Measurements from ENCODE around the gene GLRX.
A peak's percentile ranks its signal among the peaks of the same experiment; 100 is the strongest.
"Not testable (repeated sequence)": the region's sequence is repeated elsewhere in the genome, so short reads cannot be mapped to it uniquely, and the experiment has no call there.

Gene GLRX, protein sequence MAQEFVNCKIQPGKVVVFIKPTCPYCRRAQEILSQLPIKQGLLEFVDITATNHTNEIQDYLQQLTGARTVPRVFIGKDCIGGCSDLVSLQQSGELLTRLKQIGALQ

DNA sequence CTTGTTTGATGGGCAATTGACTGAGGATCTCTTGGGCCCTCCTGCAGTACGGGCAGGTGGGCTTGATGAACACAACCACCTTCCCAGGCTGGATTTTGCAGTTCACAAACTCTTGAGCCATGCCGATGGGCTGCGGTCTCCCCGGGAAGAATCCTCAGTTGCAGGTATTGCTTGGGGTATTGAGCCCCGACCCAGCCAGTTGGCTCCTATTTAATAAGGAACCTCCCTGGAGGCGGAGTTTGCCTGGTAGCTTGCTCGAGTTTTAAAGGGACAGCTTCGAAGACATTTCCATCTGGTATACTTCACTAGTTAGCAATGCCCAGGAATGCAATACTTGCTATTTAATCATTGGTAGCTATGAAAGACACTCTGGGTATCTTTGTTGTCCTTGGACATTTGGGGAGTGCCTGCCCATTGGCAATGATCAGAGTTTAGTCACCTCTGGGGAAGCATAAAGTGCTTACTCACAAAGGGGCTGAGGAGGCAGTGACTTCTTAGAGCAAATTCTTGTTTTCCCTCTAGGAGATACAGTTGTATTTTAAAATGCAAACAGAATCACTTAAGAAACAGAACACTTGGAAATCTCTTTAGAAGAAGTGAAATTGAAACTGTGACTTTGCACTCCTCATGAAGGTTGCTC is at the start of gene GLRX:
Gene GLRX (minus strand): TSS at position 185 of the 640 bp plus-strand sequence. CDS start 64 bp downstream, at position 121.
- no peaks in the 10 kb centered on the region for H3K27me3 Mint-ChIP-seq
- H3K4me3 Mint-ChIP-seq = peak within 1 kb of the TSS; percentile 95
- peak within 1 kb of the TSS; percentile 90 for H3K27ac Mint-ChIP-seq (ENCODE audit: low read depth)
- peaks cover 24% of the 10 kb centered on the region for H3K36me3 Mint-ChIP-seq (ENCODE audit: insufficient read depth)
- ATAC-seq (replicated peaks; ENCODE audit: extremely low read depth, poor library complexity, severe bottlenecking) (peak; percentile 43), DNase-seq (ENCODE audit: low spot score in 2 of 2) (no peak)
- peaks cover 65% of the 10 kb centered on the region for H3K4me1 Mint-ChIP-seq
- H3K9me3 Mint-ChIP-seq = no peaks in the 10 kb centered on the region

DNA sequence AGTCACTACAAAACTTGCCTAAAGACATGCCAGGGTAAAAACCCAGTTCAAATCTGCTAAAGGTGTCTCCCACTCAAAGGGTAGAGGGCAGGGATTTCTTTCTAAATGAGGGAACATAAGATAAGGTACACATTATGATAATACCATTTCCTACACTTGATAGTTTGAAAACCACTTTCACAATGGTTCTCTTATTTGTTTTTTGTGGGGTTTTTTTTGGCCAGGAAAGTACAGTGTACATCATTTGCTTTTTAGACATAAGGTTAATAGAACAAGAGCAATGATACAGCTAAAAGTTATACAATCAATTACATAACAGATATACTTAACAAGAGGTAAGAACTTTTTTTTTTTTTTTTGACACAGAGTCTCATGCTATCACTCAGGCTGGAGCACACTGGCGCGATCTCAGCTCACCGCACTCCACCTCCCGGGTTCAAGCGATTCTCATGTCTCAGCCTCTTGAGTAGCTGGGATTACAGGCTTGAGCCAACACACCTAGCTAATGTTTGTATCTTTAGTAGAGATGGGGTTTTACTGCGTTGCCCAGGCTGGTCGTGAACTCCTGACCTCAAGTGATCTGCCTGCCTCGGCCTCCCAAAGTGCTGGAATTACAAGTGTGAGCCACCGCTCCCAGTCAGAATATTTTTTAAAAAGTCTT is 48.8 kb upstream of the GLRX start:
- no peaks in the 10 kb centered on the region for H3K9me3 Mint-ChIP-seq
- DNase-seq (ENCODE audit: low spot score in 2 of 2) (no peak), ATAC-seq (replicated peaks; ENCODE audit: extremely low read depth, poor library complexity, severe bottlenecking) (no peak)
- H3K27ac Mint-ChIP-seq (ENCODE audit: low read depth) = no peak overlapping the region
- no peaks in the 10 kb centered on the region for H3K27me3 Mint-ChIP-seq
- H3K36me3 Mint-ChIP-seq (ENCODE audit: insufficient read depth) = peaks cover 4% of the 10 kb centered on the region
- H3K4me1 Mint-ChIP-seq = peaks cover 26% of the 10 kb centered on the region
- no peak overlapping the region for H3K4me3 Mint-ChIP-seq

DNA sequence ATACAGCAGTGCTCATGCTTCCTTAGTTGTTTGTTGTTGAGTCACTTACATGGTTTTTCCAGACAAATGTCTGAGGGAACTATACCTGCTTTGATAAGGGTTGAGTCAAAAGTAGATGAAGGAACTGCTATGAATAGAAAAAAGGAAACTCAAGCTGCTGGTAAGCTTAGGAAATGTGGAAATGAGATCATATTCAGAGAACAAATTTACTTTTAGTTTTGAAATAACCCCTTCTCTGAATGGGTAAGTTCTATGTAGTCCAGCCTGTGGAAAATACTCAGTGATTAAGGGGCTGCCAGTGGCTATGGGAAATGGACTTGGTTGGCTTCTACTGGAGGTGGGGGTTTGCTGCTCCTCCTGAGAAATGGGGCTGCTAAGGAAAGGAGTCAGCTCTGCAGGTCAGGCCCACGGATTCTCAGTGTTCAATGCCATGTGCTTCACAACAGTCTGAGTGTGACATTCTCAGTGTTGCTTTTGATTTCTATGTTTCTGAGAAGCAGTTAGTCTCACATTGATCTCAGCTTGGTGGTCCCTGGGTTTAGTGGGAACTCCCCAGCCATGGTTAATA is 47.7 kb upstream of the GLRX start:
- Mint-ChIP-seq H3K27ac (ENCODE audit: low read depth) (no peak overlapping the region), H3K4me1 (peaks cover 26% of the 10 kb centered on the region), H3K4me3 (peak overlapping the region; percentile 65), H3K9me3 (no peaks in the 10 kb centered on the region), H3K36me3 (ENCODE audit: insufficient read depth) (peaks cover 4% of the 10 kb centered on the region), H3K27me3 (no peaks in the 10 kb centered on the region)
- DNase-seq (ENCODE audit: low spot score in 2 of 2) (no peak), ATAC-seq (replicated peaks; ENCODE audit: extremely low read depth, poor library complexity, severe bottlenecking) (no peak)

DNA sequence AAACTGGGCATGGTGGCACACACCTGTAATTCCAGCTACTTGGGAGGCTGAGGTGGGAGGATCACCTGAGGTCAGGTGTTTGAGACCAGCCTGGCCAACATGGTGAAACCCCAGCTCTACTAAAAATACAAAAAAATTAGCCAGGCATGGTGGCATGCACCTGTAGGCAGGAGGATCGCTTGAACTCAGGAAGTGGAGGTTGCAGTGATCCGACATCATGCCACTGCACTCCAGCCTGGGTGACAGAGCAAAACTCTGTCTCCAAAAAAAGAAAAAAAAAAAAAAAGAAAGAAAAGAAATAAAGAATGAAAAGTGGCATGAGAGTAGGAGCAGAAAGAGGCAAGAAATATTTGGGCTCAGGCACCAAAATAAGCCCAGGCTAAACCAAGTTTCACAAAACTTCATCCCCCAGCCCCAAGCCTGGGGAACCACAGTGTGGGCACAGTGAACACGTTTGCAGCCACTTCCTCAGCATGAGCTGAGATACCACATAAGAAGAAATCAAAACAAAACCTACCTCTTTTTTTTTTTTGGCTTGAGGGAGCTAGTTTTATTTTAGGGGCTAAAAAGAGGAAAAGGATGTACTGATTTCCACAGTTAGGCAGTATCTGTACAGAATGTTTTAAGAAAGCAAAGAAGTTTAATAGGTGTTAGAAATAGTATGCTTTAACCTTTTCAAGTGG is 46.8 kb upstream of the GLRX start:
- peaks cover 26% of the 10 kb centered on the region for H3K4me1 Mint-ChIP-seq
- not testable (repeated sequence) for H3K36me3 Mint-ChIP-seq (ENCODE audit: insufficient read depth); H3K9me3 Mint-ChIP-seq; H3K27me3 Mint-ChIP-seq
- peak overlapping the region; percentile 65 for H3K4me3 Mint-ChIP-seq
- peak overlapping the region; percentile 76 for H3K27ac Mint-ChIP-seq (ENCODE audit: low read depth)
- DNase-seq (ENCODE audit: low spot score in 2 of 2) = peak; percentile 30 to 51
- peak; percentile 97 for ATAC-seq (replicated peaks; ENCODE audit: extremely low read depth, poor library complexity, severe bottlenecking)

DNA sequence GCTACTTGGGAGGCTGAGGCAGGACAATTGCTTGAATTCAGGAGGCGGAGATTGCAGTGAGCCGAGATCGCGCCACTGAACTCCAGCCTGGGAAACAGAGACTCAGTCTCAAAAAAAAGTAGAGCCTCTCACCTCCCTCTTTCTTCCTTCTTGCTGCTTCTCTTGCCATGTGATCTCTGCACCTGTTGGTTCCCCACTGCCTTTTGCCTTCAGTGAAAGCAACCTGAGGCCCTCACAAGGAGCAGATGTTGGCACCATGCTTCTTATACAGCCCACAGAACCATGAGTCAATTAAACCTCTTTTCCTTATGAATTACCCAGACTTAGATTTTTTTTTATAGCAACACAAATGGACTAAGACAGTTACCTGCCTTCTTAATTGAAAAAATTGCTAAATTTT is 45.6 kb upstream of the GLRX start:
- H3K36me3 Mint-ChIP-seq (ENCODE audit: insufficient read depth) = peaks cover 4% of the 10 kb centered on the region
- H3K4me3 Mint-ChIP-seq = no peak overlapping the region
- no peaks in the 10 kb centered on the region for H3K9me3 Mint-ChIP-seq
- no peak for DNase-seq (ENCODE audit: low spot score in 2 of 2)
- H3K27me3 Mint-ChIP-seq = no peaks in the 10 kb centered on the region
- H3K27ac Mint-ChIP-seq (ENCODE audit: low read depth) = no peak overlapping the region
- no peak for ATAC-seq (replicated peaks; ENCODE audit: extremely low read depth, poor library complexity, severe bottlenecking)
- H3K4me1 Mint-ChIP-seq = peaks cover 26% of the 10 kb centered on the region

DNA sequence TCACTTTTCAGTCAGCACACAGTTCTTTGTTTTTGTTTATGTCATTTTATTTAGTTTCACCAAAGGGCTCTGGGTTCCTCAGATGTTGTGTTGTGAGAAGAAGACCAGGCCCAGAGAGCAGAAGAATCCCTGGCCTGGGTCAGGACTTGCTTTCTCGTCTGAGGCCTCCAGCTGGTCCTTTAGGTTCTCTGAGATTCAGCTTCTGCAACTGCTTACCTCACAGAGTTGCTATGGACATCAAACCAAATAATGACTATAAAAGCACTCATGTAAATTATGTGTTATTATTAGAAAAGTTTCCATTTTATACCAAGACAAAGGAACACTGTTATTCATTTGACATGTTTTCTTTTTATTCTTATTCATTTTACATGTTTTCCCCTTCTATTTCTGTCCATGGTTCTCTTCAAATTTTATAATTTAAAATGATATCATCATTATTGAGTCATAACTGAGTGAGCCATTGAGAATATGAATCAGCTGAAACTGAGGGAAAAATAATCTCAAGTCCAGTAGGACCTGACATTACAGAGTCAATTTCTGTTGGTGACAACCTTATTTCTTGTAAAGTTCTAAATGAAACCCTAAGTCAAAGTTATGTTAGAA is 44.0 kb upstream of the GLRX start:
- no peak overlapping the region for H3K27ac Mint-ChIP-seq (ENCODE audit: low read depth)
- H3K4me3 Mint-ChIP-seq = no peak overlapping the region
- DNase-seq (ENCODE audit: low spot score in 2 of 2) (no peak), ATAC-seq (replicated peaks; ENCODE audit: extremely low read depth, poor library complexity, severe bottlenecking) (no peak)
- no peaks in the 10 kb centered on the region for H3K27me3 Mint-ChIP-seq
- H3K9me3 Mint-ChIP-seq = no peaks in the 10 kb centered on the region
- peaks cover 4% of the 10 kb centered on the region for H3K36me3 Mint-ChIP-seq (ENCODE audit: insufficient read depth)
- peaks cover 26% of the 10 kb centered on the region for H3K4me1 Mint-ChIP-seq

DNA sequence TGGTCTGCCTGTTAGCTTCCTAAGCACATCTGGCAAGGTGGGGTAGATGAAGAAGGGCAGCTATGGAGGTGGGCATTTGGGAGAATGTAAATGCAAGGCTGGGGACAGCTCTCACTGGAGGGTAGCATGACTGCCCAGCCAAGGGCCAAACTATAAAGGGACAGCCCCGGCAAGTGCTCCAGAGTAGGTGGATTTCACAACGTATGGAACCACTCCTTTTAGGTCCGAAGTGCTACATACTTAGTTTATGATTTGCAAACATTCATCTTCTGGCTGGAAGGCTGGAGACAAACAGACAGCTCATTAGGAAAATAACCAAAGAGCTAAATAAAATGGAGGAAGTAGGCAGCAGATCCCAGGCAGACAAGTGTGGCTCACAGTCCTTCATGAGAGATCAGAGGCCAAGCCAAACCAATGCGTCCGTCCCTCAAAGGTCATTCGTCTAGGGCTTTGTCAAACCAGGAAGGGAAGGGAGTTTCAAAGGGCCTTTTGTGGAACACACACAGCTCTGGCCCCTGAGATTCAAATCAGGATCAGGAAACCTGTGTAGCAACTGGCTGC is 42.5 kb upstream of the GLRX start:
- Mint-ChIP-seq H3K4me1 (peaks cover 13% of the 10 kb centered on the region), H3K36me3 (ENCODE audit: insufficient read depth) (peaks cover 4% of the 10 kb centered on the region), H3K4me3 (no peak overlapping the region), H3K27me3 (peaks cover 3% of the 10 kb centered on the region), H3K9me3 (no peaks in the 10 kb centered on the region), H3K27ac (ENCODE audit: low read depth) (no peak overlapping the region)
- no peak for DNase-seq (ENCODE audit: low spot score in 2 of 2)
- no peak for ATAC-seq (replicated peaks; ENCODE audit: extremely low read depth, poor library complexity, severe bottlenecking)

DNA sequence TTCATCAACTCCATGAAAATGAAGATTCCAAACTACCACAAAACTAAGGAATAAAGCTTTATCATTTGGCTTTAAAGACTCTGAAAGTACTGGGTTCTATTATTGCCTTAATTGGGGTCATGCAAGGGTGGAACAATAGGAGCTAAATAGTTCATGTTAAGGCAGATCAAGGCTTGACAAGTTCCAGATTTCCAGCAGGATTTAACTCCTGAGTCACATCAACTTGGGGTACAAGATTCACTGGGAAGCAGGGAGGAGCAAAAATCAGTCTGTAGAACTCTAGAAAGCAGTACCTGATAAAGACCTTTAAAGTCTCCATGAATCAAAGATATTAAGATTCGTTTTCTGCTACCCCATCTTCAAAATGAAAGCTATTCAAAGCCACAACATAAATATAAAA is 41.9 kb upstream of the GLRX start:
- H3K9me3 Mint-ChIP-seq = no peaks in the 10 kb centered on the region
- ATAC-seq (replicated peaks; ENCODE audit: extremely low read depth, poor library complexity, severe bottlenecking) (no peak), DNase-seq (ENCODE audit: low spot score in 2 of 2) (no peak)
- H3K4me3 Mint-ChIP-seq = no peak overlapping the region
- peaks cover 7% of the 10 kb centered on the region for H3K4me1 Mint-ChIP-seq
- H3K27me3 Mint-ChIP-seq = peaks cover 8% of the 10 kb centered on the region
- H3K27ac Mint-ChIP-seq (ENCODE audit: low read depth) = no peak overlapping the region
- peaks cover 3% of the 10 kb centered on the region for H3K36me3 Mint-ChIP-seq (ENCODE audit: insufficient read depth)

DNA sequence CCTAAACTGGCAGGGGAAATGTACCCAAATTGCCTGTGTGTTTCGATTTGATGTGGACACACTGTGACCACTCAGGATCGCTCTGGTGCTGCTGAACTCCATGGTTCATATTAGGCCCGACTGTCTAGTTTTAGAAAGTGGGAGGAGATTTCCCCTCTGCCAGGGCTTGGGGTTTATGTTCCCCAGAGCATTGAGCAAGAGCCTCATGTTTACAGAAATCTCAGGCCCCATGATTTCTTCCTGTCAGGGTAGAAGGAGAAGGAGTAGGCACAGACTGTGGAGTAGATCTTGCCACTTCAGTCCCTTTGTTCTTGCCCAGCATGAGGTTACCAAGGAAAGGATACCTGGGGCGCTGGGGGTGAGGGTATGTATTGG is 40.8 kb upstream of the GLRX start:
- H3K27ac Mint-ChIP-seq (ENCODE audit: low read depth) = no peak overlapping the region
- ATAC-seq (replicated peaks; ENCODE audit: extremely low read depth, poor library complexity, severe bottlenecking) = no peak
- no peaks in the 10 kb centered on the region for H3K9me3 Mint-ChIP-seq
- H3K4me3 Mint-ChIP-seq = no peak overlapping the region
- H3K4me1 Mint-ChIP-seq = no peaks in the 10 kb centered on the region
- peaks cover 13% of the 10 kb centered on the region for H3K27me3 Mint-ChIP-seq
- H3K36me3 Mint-ChIP-seq (ENCODE audit: insufficient read depth) = peaks cover 2% of the 10 kb centered on the region
- DNase-seq (ENCODE audit: low spot score in 2 of 2) = no peak

DNA sequence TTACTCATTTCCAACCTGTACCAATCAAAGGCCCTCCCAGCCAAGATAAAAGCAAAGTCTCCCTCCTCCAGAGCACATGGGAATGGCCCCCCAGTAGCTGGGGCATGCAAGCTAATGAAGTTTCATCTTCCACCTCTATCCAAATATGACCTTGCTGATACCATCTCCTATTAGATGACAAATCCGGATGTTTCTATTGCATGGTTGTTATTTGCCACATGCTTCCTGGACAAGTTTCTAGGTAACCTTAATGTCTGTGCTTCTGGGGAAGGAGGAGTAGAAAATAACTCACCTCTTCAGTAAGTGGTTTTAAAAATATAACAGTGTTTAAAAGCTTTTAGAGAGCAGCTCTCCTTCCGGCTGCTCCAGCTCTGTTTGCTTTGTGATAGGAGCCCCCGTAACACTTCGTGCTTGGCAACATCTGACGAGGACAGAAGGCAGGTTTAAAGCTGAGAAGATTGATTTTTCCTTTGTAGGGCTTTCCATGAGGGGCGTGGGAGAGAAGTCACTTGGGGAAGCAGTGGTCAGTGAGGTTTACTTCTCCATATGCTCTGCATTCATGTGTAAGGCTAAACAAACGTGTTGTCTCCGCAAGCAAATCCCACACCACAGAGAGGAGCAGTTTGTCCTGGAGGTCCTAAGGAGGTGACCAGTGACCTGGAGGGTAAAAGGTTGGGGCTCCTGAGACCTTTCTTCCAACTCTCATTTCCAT is 40.3 kb upstream of the GLRX start:
- no peak overlapping the region for H3K4me3 Mint-ChIP-seq
- no peak for DNase-seq (ENCODE audit: low spot score in 2 of 2)
- no peak overlapping the region for H3K27ac Mint-ChIP-seq (ENCODE audit: low read depth)
- peaks cover 2% of the 10 kb centered on the region for H3K36me3 Mint-ChIP-seq (ENCODE audit: insufficient read depth)
- no peaks in the 10 kb centered on the region for H3K4me1 Mint-ChIP-seq
- no peaks in the 10 kb centered on the region for H3K9me3 Mint-ChIP-seq
- H3K27me3 Mint-ChIP-seq = peaks cover 13% of the 10 kb centered on the region
- ATAC-seq (replicated peaks; ENCODE audit: extremely low read depth, poor library complexity, severe bottlenecking) = no peak

DNA sequence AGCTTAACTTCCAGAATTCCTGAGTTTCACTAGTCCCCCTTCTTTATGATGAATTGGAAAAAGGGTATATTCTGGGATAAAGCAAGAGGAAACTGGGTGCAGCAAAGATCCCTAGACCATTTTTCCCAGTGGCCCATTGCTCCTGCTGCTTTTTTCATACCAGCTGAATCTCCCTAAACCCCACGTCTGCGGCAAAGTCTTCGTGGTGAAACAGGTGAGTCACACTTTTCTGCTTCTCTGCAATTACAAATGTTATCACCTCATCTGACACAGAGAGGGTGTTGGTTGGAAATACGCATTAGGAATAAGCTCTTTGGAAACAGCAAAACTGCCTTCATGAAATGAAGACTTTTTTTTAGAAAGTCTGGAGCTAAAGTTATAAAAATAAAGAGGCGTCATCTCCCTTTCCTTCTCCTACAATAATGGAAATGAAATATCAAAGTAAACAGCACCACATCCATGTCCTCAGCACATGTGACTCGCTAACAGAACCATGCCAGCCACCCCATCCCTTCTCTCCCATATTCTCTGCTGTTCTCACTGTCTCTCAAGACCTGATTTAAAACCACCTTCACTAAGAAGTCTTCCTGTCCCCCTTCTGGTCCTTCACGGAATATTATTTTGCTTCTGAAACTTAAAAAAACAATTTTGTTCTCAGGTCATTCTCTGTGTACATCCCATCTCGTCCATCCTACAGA is 39.5 kb upstream of the GLRX start:
- no peak overlapping the region for H3K27ac Mint-ChIP-seq (ENCODE audit: low read depth)
- peaks cover 13% of the 10 kb centered on the region for H3K27me3 Mint-ChIP-seq
- peaks cover 2% of the 10 kb centered on the region for H3K36me3 Mint-ChIP-seq (ENCODE audit: insufficient read depth)
- no peaks in the 10 kb centered on the region for H3K9me3 Mint-ChIP-seq
- no peaks in the 10 kb centered on the region for H3K4me1 Mint-ChIP-seq
- no peak for ATAC-seq (replicated peaks; ENCODE audit: extremely low read depth, poor library complexity, severe bottlenecking)
- no peak overlapping the region for H3K4me3 Mint-ChIP-seq
- no peak for DNase-seq (ENCODE audit: low spot score in 2 of 2)
